Left renal cortex interstitium (tissue), 4 donors: Measurements from ENCODE around the gene ITGA7. TPM values are rescaled to one million over a fixed set of nuclear protein-coding genes. Genes with fewer than 3 reads are reported as not detected.

ENCODE experiments used
- DNase-seq, 4 donors: peaks; one replicate each; pipeline ENCODE4 v3.0.0-alpha.2; 2013; ENCODE audit warnings: low read depth in 4 of 4, low spot score in 2 of 4, missing footprints in 1 of 4
- polyA plus RNA-seq, 4 donors: library from polyadenylated mRNA; unstranded; fragments of 120-200 nt; gene quantifications; one replicate each; pipeline ENCODE4 v1.2.1, GENCODE V29; 2013; ENCODE audit not compliant: insufficient read length in 4 of 4

Gene ITGA7
- polyA plus RNA-seq, 4 donors = 20.1 to 54.8 (median 33.9) TPM

GRCh38 chr12:55720894-55721444, 13.3 kb upstream of the ITGA7 start:
- no peak for DNase-seq

GRCh38 chr12:55720071-55720564, 12.4 kb upstream of the ITGA7 start, which contains the start of gene RDH5:
RDH5 (plus strand) TSS chr12:55720393; CDS start chr12:55721185, 792 bp downstream.
- DNase-seq = no peak

GRCh38 chr12:55719371-55719770, 11.7 kb upstream of the ITGA7 start:
- DNase-seq = no peak

GRCh38 chr12:55718624-55719275, 11.0 kb upstream of the ITGA7 start:
- DNase-seq = no peak

- no peak for DNase-seq
Measured at GRCh38 chr12:55718015-55718414, 10.3 kb upstream of the ITGA7 start.

GRCh38 chr12:55717011-55718007, 9.6 kb upstream of the ITGA7 start:
- DNase-seq = no peak

GRCh38 chr12:55716582-55716957, 8.9 kb upstream of the ITGA7 start:
- DNase-seq = no peak

GRCh38 chr12:55715833-55716581, 8.3 kb upstream of the ITGA7 start, which contains the start of gene BLOC1S1:
BLOC1S1 (plus strand) TSS chr12:55716046; CDS start chr12:55716052, 6 bp downstream.
- DNase-seq = peak in 2 of 4 donors; percentile 93

GRCh38 chr12:55715169-55715764, 7.6 kb upstream of the ITGA7 start:
- DNase-seq = no peak

GRCh38 chr12:55713721-55714120, 6.0 kb upstream of the ITGA7 start:
- no peak for DNase-seq

- no peak for DNase-seq
Measured at GRCh38 chr12:55712700-55713415, 5.2 kb upstream of the ITGA7 start.

GRCh38 chr12:55711786-55712553, 4.3 kb upstream of the ITGA7 start:
- DNase-seq = peak in 1 of 4 donors; percentile 49

GRCh38 chr12:55708695-55709233, 1.1 kb upstream of the ITGA7 start:
- DNase-seq = no peak

GRCh38 chr12:55707219-55707671, 459 bp downstream of the ITGA7 start:
- DNase-seq = no peak

GRCh38 chr12:55706568-55707218, 1.0 kb downstream of the ITGA7 start:
- DNase-seq = no peak

GRCh38 chr12:55705782-55706402, 1.8 kb downstream of the ITGA7 start:
- DNase-seq = no peak
